Mucosa of descending colon (tissue), 3 donors: ENCODE results near the gene FHIT. TPM values are rescaled to one million over a fixed set of nuclear protein-coding genes. Genes with fewer than 3 reads are reported as not detected.

Source experiments
- ATAC-seq: fragments of 200-7000 bp; cut with Tn5 transposase; one replicate; pipeline ENCODE4 v1.9.1; 2020; ENCODE audit warnings: mild to moderate bottlenecking, moderate library complexity
- DNase-seq, 3 donors: peaks; one replicate each; pipeline ENCODE4 v3.0.0-alpha.2; 2020
- H3K36me3 ChIP-seq: fragments of 200-600 bp; one replicate; pipeline ENCODE4 v1.8.0; 2021; ENCODE audit warnings: low read depth, mild to moderate bottlenecking
- H3K4me1 ChIP-seq: fragments of 200-600 bp; one replicate; pipeline ENCODE4 v1.8.0; 2021; ENCODE audit warnings: low read depth, mild to moderate bottlenecking
- H3K4me3 ChIP-seq: fragments of 200-600 bp; one replicate; pipeline ENCODE4 v1.8.0; 2021; ENCODE audit warnings: mild to moderate bottlenecking
- H3K9me3 ChIP-seq: fragments of 200-600 bp; one replicate; pipeline ENCODE4 v1.8.0; 2021; ENCODE audit warnings: mild to moderate bottlenecking
- CTCF ChIP-seq: fragments of 200-600 bp; IDR thresholded peaks from one replicate; pipeline ENCODE4 v1.8.0; 2022; ENCODE audit warnings: antibody characterized with exemption, mild to moderate bottlenecking
- intact Hi-C, 2 donors: fragments of 100-400 bp; cut with DNase I in 1 of 2; cut with micrococcal nuclease in 1 of 2; formaldehyde crosslinking; loops; one replicate each; pipeline versions ENCODE4 v1.11.0 to v1.11.1; 2022; cut with DNase I, micrococcal nuclease
- total RNA-seq, 3 donors: library from RNA; stranded (reverse); fragmentation: NEBNext Ultra II Directional in 2 of 3; extraction: Animal tissue kit (Norgen Biotek cat#: 25700) in 2 of 3; gene quantifications; one replicate each; pipeline versions ENCODE4 v1.2.1 to v1.2.4, GENCODE V29; 2021 to 2023
- donor health status: DM: no; HTN: no; CAD: no; lungs with moderate emphysema.
- donor health status: DM: no; HTN: no; CAD: no.
- donor health status: DM: no; HTN: yes; CAD: no.

Gene FHIT
- total RNA-seq, 3 donors from 2014 or later, result 8.9 to 20.7 (median 18.6) TPM

DNA sequence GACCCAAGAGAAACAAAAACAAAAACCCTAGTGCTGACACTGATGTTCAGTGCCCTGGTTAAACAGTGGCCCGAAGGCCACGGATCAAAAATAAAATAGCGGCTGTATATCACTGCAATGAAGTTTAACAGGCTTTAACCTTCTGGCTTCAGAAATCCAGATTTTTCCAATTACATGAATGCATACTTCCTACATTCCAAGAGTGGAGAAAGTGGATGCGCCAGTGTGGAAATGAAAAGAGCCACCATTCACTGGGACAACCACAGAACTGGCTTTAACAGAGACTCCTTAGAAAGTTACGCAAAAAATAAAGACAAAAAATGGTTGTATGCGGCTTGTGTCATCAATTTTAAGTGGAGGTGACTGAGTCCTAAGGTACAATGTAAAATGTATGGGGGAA lies 522.2 kb downstream of the FHIT start:
- no peaks in the 10 kb centered on the region for H3K36me3 ChIP-seq
- H3K9me3 ChIP-seq, result no peaks in the 10 kb centered on the region
- no peaks in the 10 kb centered on the region for H3K4me1 ChIP-seq
- ATAC-seq (no peak), DNase-seq (no peak)
- no peak for TF ChIP-seq CTCF
- no peak overlapping the region for H3K4me3 ChIP-seq
- intact Hi-C loops, result no loop called here

GRCh38 chr3:60728006-60728405 lies 523.2 kb downstream of the FHIT start:
- no peaks in the 10 kb centered on the region for H3K36me3 ChIP-seq
- no peak for TF ChIP-seq CTCF
- no peaks in the 10 kb centered on the region for H3K9me3 ChIP-seq
- DNase-seq (no peak), ATAC-seq (no peak)
- H3K4me1 ChIP-seq, result no peaks in the 10 kb centered on the region
- intact Hi-C loops, result no loop called here
- H3K4me3 ChIP-seq, result no peak overlapping the region

GRCh38 chr3:60720736-60721135 lies 530.5 kb downstream of the FHIT start:
- Histone ChIP-seq H3K4me1 (no peaks in the 10 kb centered on the region), H3K4me3 (no peak overlapping the region), H3K9me3 (no peaks in the 10 kb centered on the region), H3K36me3 (no peaks in the 10 kb centered on the region)
- TF ChIP-seq CTCF, result no peak
- DNase-seq, result no peak
- intact Hi-C loops, result no loop called here
- no peak for ATAC-seq

GRCh38 chr3:60716573-60716972 lies 534.7 kb downstream of the FHIT start:
- no peaks in the 10 kb centered on the region for H3K36me3 ChIP-seq
- TF ChIP-seq CTCF, result no peak
- intact Hi-C loops, result no loop called here
- no peaks in the 10 kb centered on the region for H3K9me3 ChIP-seq
- ATAC-seq (no peak), DNase-seq (no peak)
- no peak overlapping the region for H3K4me3 ChIP-seq
- H3K4me1 ChIP-seq, result no peaks in the 10 kb centered on the region

DNA sequence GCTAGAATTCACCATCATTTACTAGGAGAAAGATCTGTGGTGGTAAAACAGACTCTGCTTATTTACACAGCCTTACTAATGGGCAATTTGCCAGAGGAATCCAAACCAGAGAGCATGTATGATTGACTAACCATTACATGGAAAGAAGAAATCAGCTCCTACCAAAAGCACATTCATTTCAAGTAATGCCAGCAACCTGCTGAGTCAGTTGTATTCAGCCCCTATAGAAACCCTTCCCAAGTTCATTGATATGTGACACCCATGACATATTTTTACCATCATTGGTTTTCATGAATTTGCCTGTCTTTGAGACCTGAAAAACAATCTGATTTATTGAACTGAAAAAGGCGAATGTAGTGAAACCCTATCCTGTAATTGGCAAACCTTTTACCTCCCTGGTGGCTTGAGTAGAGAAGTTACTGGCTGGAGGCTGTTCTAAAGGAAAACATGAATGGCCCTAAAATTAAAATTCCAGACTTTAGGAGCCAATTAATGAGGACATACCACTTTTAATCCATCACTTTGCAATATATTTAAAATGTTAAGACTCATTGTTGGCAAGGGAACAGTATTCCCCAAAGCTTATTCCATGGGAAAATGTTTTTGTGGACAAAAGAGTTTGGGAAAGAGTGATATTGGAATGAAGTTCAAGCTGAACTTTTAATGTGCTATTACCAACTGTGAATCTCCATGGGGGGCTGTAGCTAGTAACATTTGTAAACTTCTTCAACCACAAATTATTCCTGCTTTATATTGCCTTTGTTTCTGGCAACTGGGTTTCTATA lies 542.9 kb downstream of the FHIT start:
- H3K4me1 ChIP-seq, result no peaks in the 10 kb centered on the region
- H3K36me3 ChIP-seq, result no peaks in the 10 kb centered on the region
- no peaks in the 10 kb centered on the region for H3K9me3 ChIP-seq
- ATAC-seq, result no peak
- no peak for TF ChIP-seq CTCF
- no peak overlapping the region for H3K4me3 ChIP-seq
- DNase-seq, result no peak
- intact Hi-C loops, result no loop called here
